Upper lobe of left lung (tissue), 4 donors: Measurements from ENCODE around the gene KRT34.

Source experiments
- CTCF ChIP-seq, 6 experiments: fragments of 450-650 bp in 4 of 6; fragments of 200-600 bp in 2 of 6; sonication (generic) in 2 of 6; IDR thresholded peaks; one replicate each; pipeline ENCODE4 v1.5.1; 2016 to 2019; ENCODE audit warnings: antibody characterized with exemption in 6 of 6
- POLR2A ChIP-seq, 4 donors: fragments of 450-650 bp; IDR thresholded peaks; one replicate each; pipeline ENCODE4 v1.5.1; 2016 to 2017; ENCODE audit warnings: antibody characterized with exemption in 4 of 4, mild to moderate bottlenecking in 2 of 4

- TF ChIP-seq CTCF (IDR thresholded peaks at IDR 0.05) (no peak), POLR2A (IDR thresholded peaks at IDR 0.05) (no peak)
These were observed 18.2 kb downstream of the KRT34 start for GRCh38 chr17:41363881-41364280.
